HS-27A (cell line): ENCODE measurements around the gene MT2A.

Experiments
- DNase-seq: peaks from one replicate; pipeline ENCODE4 v3.0.0-alpha.2; 2012; ENCODE audit warnings: low read depth, missing footprints

Gene MT2A

GRCh38 chr16:56600398-56600999, 7.9 kb upstream of the MT2A start:
- DNase-seq, result no peak

DNA sequence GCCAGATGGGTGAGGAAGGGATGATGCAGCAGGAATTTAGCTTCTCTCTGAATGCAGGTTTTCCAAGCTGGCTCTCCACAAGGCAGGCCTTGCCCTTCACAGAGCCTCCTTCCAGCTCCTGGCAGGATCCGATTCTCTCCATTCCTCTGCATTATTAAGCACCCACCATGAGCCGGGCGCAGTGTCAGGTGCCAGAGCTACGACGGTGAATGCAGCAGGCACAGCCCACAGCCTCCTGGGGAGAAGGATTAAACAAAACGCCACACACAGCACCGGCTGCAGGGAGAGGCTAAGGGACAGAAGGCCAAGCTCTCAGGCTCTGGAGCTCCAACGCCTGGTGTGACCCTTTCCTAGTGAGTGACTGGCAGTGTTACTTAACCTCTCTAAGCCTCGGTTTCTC, 7.1 kb upstream of the MT2A start:
- DNase-seq, result no peak

DNA sequence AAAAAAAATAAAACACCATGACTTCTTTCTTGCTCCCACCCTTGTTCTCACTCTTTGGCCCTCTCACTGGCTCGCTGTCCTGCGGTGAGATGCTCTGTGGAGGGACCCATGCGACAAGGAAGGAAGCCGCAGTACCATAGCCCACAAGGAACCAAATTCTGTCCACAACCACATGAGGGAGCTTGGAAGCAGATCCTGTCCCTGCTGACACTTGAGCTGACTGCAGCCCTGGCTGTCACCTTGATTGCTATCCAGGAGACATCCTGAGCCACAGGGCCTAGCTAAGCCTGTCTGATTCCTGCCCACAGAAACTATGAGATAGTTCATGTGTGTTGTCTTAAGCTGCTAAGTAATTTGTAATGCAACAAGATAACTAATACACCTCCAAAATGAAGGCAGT, 4.8 kb upstream of the MT2A start:
- no peak for DNase-seq

GRCh38 chr16:56604966-56605365, 3.4 kb upstream of the MT2A start:
- no peak for DNase-seq

- DNase-seq, result no peak
Measured at GRCh38 chr16:56605475-56605874, 2.9 kb upstream of the MT2A start.

DNA sequence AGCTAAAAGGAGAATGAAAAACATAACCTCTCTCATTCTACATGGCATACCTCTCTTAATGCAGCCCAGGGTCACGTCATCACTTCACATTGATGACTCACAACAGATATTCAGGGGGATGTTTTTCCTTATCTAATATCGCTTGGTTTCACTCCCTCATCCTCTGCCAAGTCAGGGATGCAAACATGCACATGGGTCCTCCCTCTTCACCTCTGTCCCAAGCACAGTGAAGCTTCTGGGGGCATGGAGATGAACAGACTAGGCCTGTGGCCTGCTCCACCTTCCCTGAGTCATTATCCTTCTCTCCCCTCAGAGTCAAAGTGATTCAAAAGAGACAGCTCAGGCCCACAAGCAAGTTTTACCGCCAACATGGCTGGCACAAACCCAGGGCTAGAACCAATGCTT, 2.3 kb upstream of the MT2A start:
- peak; percentile 79 for DNase-seq

- DNase-seq, result peak; percentile 85
Measured at GRCh38 chr16:56606476-56607108, 1.8 kb upstream of the MT2A start.

DNA sequence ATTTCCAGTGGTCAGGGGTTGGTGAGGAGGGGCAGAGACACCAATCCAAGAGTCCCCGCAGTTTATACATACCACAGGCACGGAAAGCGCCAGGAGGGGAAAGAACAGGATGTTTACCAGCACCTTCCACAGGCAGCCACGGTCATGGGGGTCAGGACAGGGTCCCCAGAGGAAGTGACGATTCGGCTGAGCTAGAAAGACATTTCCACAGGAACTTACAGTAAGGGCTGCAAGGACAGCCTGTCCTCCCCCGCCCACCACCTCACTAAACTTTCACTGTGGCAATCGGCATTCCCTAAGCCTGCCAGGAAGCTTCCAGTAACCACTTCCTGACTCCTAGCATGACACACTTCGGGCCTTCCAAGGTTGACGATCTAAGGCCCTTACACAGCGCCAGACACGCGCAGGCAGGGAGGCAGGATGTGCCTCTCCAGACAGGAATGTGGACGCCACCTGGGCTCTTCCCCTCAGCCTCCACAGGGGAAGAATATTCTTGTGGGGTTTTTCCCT, 1.2 kb upstream of the MT2A start:
- peak; percentile 90 for DNase-seq

DNA sequence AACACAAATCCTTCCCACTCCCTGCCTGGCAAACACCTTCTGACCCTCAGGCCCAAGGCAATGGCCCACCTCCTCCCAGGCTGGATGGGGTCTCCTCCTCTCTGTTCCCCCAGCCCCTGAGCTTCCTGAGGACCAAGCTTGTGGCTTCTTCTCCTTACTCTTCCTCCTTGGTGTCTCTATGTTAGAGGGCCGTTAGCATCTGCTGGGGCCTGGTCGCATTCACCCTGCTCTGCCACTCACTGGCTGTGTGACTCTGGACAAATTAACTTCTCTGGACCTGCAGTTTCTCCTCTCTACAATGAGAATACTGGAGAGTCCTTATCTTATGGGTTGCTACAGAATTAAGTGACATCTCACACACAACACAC, 725 bp upstream of the MT2A start:
- DNase-seq, result no peak

DNA sequence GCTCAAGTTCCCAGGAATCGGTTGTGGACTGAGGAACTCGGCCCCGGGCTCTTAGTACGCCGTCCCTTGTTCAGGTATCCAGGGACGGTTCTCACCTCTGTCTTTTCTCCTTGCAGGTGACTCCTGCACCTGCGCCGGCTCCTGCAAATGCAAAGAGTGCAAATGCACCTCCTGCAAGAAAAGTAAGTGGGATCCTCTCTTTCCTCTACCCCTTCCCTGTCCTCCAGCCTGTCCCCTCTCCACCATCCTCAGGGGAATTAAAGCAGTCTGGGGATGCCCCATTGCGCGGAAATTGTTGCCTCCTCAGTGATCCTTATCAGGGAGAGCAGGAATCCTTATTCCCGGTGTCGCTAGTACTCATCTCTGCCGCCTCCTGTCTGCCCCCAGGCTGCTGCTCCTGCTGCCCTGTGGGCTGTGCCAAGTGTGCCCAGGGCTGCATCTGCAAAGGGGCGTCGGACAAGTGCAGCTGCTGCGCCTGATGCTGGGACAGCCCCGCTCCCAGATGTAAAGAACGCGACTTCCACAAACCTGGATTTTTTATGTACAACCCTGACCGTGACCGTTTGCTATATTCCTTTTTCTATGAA, 585 bp downstream of the MT2A start:
- DNase-seq, result no peak

DNA sequence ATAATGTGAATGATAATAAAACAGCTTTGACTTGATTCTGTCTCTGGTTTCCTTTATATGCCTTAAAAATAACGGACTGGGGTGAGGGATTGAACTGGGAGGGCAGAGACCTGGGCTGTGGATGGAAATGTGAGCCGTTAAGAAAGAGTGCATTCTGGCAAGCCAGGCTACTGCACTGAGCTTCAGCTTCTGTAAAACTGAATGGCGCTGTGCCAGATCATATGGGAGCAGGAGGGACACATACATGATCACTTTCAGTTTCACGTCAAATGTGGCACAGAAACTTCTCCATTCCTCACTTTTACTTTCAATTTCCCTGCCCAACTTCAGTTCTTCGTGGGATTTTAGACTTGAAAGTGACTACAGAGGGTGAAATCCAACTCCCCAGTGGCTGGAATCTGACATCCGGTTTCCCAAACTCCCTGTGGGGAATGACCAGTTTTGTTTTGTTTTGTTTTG, 1.1 kb downstream of the MT2A start:
- DNase-seq, result peak; percentile 72

GRCh38 chr16:56610017-56610608, 1.7 kb downstream of the MT2A start:
- DNase-seq, result peak; percentile 68

GRCh38 chr16:56610609-56611111, 2.3 kb downstream of the MT2A start:
- no peak for DNase-seq

DNA sequence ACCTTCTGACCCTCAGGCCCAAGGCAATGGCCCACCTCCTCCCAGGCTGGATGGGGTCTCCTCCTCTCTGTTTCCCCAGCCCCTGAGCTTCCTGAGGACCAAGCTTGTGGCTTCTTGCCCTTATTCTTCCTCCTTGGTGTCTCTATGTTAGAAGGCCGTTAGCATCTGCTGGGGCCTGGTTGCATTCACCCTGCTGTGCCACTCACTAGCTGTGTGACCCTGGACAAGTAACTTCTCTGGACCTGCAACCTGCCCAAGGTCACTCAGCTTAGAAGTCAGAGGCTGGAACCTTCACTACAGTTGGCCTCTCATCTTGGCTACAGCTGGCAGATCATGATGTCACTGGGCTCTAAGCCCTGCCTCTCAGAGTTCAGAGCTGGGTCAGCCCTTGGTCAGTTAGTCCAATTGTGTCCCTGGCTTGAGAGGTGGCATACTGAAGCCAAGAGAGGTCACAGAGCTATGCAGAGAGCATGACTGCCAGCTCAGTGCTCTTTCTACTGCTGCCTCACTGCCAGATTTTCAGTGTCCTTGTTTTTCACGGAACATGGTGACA, 3.0 kb downstream of the MT2A start:
- no peak for DNase-seq

DNA sequence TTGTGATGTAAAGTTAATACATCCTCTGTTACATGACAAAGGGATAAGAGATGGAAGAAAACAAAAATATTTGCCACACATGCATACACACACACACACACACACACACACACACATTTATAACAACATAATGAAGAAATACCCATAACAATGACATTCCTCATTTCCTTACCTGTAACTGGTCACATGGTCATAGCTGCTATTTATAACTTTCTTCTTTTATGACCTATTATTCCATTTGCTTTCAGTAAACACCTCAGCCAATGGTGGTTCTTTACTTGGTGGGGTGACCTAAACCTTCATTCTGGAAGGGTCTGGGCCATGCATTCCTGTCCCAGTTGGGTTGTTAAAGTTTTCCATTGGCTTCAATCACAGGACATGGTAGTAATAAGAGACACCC, 5.3 kb downstream of the MT2A start:
- DNase-seq, result no peak

GRCh38 chr16:56614549-56614991, 6.2 kb downstream of the MT2A start:
- peak; percentile 75 for DNase-seq

GRCh38 chr16:56615353-56615752, 7.0 kb downstream of the MT2A start:
- DNase-seq, result no peak

DNA sequence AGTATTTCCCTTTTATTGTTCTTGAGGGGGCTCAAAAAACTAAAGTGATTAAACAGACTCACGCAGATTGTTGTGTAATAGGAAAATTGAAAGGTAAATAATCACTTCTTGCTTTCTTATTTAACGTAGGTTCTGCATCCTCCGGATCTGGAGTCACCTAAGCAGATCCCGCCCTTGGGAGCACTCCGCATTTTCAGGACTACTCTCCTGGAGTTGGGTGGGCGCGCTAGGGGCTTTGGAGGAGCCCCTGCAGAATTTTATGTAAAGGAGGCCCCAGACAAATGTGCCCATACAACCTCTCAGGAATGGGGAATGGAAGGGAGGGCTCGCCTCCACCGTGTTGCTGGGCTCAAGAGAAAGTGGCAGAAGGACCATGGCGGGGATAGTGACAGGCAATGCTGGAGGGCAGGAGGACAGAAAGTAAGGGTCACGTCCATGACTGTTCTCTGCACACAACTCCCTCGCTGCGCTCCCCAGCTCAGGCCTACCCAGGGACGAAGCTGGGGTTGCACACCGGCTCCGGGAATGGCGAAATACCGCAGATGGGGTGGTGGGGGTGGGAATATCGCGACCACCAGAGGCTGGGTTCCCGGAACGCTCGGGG, 8.3 kb downstream of the MT2A start:
- no peak for DNase-seq

GRCh38 chr16:56617212-56618085, 9.1 kb downstream of the MT2A start:
- no peak for DNase-seq

GRCh38 chr16:56618138-56618537, 9.8 kb downstream of the MT2A start:
- no peak for DNase-seq

- no peak for DNase-seq
Measured at GRCh38 chr16:56620339-56620897, 12.0 kb downstream of the MT2A start.
